ENCODE data around the gene ARHGAP44.

Gene ARHGAP44

DNA sequence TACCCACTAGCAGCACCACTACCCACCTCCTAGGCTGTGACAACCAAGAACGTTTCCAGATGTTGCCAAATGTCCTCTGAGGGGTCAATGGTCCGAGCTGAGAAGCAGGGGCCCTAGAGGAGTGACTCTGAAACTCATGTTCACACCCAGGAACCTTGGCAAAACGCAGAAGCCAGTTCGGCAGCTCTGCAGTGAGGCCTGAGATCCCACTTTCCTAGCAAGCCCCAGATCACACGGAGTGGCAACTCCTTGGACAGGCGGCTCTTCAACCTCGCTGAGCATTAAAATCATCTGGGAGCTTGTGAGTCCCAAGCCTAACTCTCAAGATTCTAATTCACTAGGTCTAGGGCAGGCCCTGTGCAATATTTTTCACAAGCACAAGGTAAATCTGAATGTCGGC is 211.3 kb downstream of the ARHGAP44 start:
- no peak for TF ChIP-seq SPI1 (IDR thresholded peaks at IDR 0.05; ENCODE audit: borderline replicate concordance, low read depth)
- TF ChIP-seq POLR2AphosphoS5 (IDR thresholded peaks at IDR 0.05; ENCODE audit: low read depth): no peak
- TF ChIP-seq, protein P1, sequence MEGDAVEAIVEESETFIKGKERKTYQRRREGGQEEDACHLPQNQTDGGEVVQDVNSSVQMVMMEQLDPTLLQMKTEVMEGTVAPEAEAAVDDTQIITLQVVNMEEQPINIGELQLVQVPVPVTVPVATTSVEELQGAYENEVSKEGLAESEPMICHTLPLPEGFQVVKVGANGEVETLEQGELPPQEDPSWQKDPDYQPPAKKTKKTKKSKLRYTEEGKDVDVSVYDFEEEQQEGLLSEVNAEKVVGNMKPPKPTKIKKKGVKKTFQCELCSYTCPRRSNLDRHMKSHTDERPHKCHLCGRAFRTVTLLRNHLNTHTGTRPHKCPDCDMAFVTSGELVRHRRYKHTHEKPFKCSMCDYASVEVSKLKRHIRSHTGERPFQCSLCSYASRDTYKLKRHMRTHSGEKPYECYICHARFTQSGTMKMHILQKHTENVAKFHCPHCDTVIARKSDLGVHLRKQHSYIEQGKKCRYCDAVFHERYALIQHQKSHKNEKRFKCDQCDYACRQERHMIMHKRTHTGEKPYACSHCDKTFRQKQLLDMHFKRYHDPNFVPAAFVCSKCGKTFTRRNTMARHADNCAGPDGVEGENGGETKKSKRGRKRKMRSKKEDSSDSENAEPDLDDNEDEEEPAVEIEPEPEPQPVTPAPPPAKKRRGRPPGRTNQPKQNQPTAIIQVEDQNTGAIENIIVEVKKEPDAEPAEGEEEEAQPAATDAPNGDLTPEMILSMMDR (IDR thresholded peaks at IDR 0.05; ENCODE audit: insufficient read depth, low read length): no peak
- no peak for TF ChIP-seq GABPA (IDR thresholded peaks at IDR 0.05; ENCODE audit: low read depth)
- TF ChIP-seq, protein P2, sequence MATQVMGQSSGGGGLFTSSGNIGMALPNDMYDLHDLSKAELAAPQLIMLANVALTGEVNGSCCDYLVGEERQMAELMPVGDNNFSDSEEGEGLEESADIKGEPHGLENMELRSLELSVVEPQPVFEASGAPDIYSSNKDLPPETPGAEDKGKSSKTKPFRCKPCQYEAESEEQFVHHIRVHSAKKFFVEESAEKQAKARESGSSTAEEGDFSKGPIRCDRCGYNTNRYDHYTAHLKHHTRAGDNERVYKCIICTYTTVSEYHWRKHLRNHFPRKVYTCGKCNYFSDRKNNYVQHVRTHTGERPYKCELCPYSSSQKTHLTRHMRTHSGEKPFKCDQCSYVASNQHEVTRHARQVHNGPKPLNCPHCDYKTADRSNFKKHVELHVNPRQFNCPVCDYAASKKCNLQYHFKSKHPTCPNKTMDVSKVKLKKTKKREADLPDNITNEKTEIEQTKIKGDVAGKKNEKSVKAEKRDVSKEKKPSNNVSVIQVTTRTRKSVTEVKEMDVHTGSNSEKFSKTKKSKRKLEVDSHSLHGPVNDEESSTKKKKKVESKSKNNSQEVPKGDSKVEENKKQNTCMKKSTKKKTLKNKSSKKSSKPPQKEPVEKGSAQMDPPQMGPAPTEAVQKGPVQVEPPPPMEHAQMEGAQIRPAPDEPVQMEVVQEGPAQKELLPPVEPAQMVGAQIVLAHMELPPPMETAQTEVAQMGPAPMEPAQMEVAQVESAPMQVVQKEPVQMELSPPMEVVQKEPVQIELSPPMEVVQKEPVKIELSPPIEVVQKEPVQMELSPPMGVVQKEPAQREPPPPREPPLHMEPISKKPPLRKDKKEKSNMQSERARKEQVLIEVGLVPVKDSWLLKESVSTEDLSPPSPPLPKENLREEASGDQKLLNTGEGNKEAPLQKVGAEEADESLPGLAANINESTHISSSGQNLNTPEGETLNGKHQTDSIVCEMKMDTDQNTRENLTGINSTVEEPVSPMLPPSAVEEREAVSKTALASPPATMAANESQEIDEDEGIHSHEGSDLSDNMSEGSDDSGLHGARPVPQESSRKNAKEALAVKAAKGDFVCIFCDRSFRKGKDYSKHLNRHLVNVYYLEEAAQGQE (IDR thresholded peaks at IDR 0.05; ENCODE audit: insufficient replicate concordance, low read depth): no peak
- Histone ChIP-seq H3K27me3 (ENCODE audit: insufficient read depth, poor library complexity, severe bottlenecking) (no peaks in the 10 kb centered on the region), H3K4me3 (replicated peaks; ENCODE audit: insufficient read depth, low read length) (no peak overlapping the region), H3K27ac (replicated peaks) (no peak overlapping the region)
- DNase-seq (ENCODE audit: low read depth in 1 of 2, low spot score in 1 of 2): no peak

DNA sequence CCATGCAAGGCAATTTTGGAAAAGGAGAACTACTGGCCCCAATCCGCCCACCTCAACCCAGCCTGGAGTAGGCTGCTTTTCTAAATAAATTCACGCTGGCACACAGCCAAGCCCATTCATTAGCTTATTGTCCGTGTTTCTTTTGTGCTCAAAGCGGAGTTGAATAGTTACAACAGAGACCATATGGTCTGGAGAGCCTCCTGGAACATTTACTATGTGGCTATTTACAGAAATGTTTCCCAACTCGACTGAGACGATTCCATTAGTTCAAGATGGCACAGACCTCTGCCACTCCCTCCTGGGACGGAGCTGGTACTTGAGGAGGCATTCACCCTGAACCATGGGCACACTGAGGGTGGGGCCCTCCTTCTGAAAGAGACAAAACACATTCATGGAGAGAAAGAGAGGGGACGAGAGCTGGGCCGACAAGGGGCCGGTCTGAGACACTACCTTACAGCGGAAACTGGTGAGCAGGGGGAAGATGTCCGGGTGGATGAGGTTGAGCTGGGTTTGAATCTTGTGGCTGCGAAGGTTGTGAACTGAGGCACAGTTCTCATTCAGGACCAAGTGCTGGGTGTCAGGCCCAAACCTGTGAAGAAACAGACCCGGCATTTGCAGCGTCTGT is 212.8 kb downstream of the ARHGAP44 start:
- DNase-seq (ENCODE audit: low read depth in 1 of 2, low spot score in 1 of 2): no peak
- H3K27ac ChIP-seq (replicated peaks): no peak overlapping the region
- no peak for TF ChIP-seq GABPA (IDR thresholded peaks at IDR 0.05; ENCODE audit: low read depth)
- TF ChIP-seq, protein P1 (IDR thresholded peaks at IDR 0.05; ENCODE audit: insufficient read depth, low read length): no peak
- TF ChIP-seq POLR2AphosphoS5 (IDR thresholded peaks at IDR 0.05; ENCODE audit: low read depth): no peak
- no peak for TF ChIP-seq SPI1 (IDR thresholded peaks at IDR 0.05; ENCODE audit: borderline replicate concordance, low read depth)
- TF ChIP-seq, protein P2 (IDR thresholded peaks at IDR 0.05; ENCODE audit: insufficient replicate concordance, low read depth): no peak
- H3K4me3 ChIP-seq (replicated peaks; ENCODE audit: insufficient read depth, low read length): no peak overlapping the region
- H3K27me3 ChIP-seq (ENCODE audit: insufficient read depth, poor library complexity, severe bottlenecking): no peaks in the 10 kb centered on the region

DNA sequence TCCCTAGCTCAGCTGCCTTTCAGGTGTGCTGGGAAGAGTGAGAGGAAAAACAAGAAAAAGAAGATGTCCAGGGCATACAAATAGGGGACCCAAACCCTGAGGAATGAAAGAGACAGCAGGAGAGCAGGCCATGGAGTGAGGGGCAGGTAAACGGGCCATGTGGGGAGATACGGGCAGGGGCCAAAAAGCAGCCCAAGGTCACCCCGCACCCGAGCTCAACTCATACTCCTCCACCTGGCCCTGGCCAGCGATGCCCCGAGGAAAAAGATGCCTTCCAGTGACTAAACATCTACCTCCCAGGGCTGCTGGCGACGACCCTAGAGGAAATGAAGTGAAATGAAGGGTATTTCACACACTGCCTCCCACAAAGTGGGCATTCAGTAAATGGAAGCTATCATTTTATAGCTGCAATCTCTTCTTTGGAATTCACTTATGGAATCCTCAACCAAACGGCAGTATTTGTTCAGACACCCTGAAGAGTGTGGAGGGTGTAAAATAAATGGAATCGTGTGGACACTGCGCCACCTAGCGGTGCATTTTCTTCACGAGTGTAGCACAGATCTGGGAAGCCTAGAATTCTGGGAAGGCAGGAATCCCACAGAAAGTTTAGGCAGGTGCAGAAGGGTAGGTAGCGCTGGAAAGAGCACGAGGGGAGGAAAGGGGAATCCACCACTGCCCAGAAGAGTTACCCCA is 213.6 kb downstream of the ARHGAP44 start:
- Histone ChIP-seq H3K27ac (replicated peaks) (no peak overlapping the region), H3K27me3 (ENCODE audit: insufficient read depth, poor library complexity, severe bottlenecking) (no peaks in the 10 kb centered on the region), H3K4me3 (replicated peaks; ENCODE audit: insufficient read depth, low read length) (no peak overlapping the region)
- TF ChIP-seq, protein P2 (IDR thresholded peaks at IDR 0.05; ENCODE audit: insufficient replicate concordance, low read depth): no peak
- TF ChIP-seq POLR2AphosphoS5 (IDR thresholded peaks at IDR 0.05; ENCODE audit: low read depth) (no peak), SPI1 (IDR thresholded peaks at IDR 0.05; ENCODE audit: borderline replicate concordance, low read depth) (no peak), GABPA (IDR thresholded peaks at IDR 0.05; ENCODE audit: low read depth) (no peak)
- TF ChIP-seq, protein P1 (IDR thresholded peaks at IDR 0.05; ENCODE audit: insufficient read depth, low read length): peak; percentile 35
- DNase-seq (ENCODE audit: low read depth in 1 of 2, low spot score in 1 of 2): no peak
